ENCODE results near the gene DAPK2. TPM values are rescaled to one million over a fixed set of nuclear protein-coding genes. Genes with fewer than 3 reads are reported as not detected.

Gene DAPK2
- total RNA-seq, 1 experiment from 2014 or later = 1.4 TPM

DNA sequence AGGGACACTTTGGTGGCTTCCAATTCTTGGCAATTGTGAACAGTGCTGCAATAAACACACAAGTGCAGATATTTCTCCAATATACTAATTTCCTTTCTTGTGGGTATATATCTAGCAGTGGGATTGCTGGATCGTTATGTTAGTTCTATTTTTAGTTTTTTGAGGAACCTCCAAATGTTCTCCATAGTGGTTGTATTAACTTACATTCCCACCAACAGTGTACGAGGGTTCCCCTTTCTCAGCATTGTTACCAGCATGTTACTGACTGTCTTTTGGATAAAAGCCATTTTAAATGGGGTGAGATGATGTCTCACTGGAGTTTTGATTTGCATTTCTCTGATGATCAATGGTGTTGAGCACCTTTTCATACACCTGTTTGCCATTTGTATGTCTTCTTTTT lies 92.8 kb downstream of the DAPK2 start:
- H3K36me3 Mint-ChIP-seq (ENCODE audit: insufficient read depth, unreplicated experiment) = no peaks in the 10 kb centered on the region
- no peak overlapping the region for H3K4me3 Mint-ChIP-seq (ENCODE audit: unreplicated experiment)
- Histone ChIP-seq H3K4me1 (no peaks in the 10 kb centered on the region), H3K27me3 (replicated peaks; ENCODE audit: control insufficient read depth, insufficient read depth, low read length) (no peaks in the 10 kb centered on the region), H3K9me3 (no peaks in the 10 kb centered on the region), H3K36me3 (ENCODE audit: control insufficient read depth, insufficient read depth, low read length) (no peaks in the 10 kb centered on the region), H3K4me3 (ENCODE audit: low read depth, low read length) (no peak overlapping the region)
- CTCF ChIA-PET = no interaction called here
- intact Hi-C loops (cut with micrococcal nuclease; ENCODE audit: unreplicated experiment) = no loop called here
- no peaks in the 10 kb centered on the region for H3K9me3 Mint-ChIP-seq (ENCODE audit: unreplicated experiment)
- POLR2A ChIA-PET = no interaction called here
- no peak overlapping the region for H3K27ac Mint-ChIP-seq (ENCODE audit: unreplicated experiment)
- DNase-seq = no peak
- H3K27me3 Mint-ChIP-seq (ENCODE audit: insufficient read depth, unreplicated experiment) = peaks cover 3% of the 10 kb centered on the region
- no TSS peak for BruUV-seq (replicated peaks)
- no peaks in the 10 kb centered on the region for H3K4me1 Mint-ChIP-seq (ENCODE audit: low read depth, unreplicated experiment)
- TF ChIP-seq, protein P1, sequence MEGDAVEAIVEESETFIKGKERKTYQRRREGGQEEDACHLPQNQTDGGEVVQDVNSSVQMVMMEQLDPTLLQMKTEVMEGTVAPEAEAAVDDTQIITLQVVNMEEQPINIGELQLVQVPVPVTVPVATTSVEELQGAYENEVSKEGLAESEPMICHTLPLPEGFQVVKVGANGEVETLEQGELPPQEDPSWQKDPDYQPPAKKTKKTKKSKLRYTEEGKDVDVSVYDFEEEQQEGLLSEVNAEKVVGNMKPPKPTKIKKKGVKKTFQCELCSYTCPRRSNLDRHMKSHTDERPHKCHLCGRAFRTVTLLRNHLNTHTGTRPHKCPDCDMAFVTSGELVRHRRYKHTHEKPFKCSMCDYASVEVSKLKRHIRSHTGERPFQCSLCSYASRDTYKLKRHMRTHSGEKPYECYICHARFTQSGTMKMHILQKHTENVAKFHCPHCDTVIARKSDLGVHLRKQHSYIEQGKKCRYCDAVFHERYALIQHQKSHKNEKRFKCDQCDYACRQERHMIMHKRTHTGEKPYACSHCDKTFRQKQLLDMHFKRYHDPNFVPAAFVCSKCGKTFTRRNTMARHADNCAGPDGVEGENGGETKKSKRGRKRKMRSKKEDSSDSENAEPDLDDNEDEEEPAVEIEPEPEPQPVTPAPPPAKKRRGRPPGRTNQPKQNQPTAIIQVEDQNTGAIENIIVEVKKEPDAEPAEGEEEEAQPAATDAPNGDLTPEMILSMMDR (IDR thresholded peaks at IDR 0.05; ENCODE audit: insufficient read depth in 1 of 2, low read depth in 1 of 2, low read length in 1 of 2, severe bottlenecking in 1 of 2, unreplicated experiment in 1 of 2) = no peak

- peaks cover 3% of the 10 kb centered on the region for H3K27me3 Mint-ChIP-seq (ENCODE audit: insufficient read depth, unreplicated experiment)
- CTCF ChIA-PET = no interaction called here
- no peak overlapping the region for H3K27ac Mint-ChIP-seq (ENCODE audit: unreplicated experiment)
- H3K27me3 ChIP-seq (replicated peaks; ENCODE audit: control insufficient read depth, insufficient read depth, low read length) = no peaks in the 10 kb centered on the region
- H3K9me3 Mint-ChIP-seq (ENCODE audit: unreplicated experiment) = no peaks in the 10 kb centered on the region
- TF ChIP-seq, protein P1 (IDR thresholded peaks at IDR 0.05; ENCODE audit: insufficient read depth in 1 of 2, low read depth in 1 of 2, low read length in 1 of 2, severe bottlenecking in 1 of 2, unreplicated experiment in 1 of 2) = no peak
- POLR2A ChIA-PET = no interaction called here
- H3K4me1 ChIP-seq = no peaks in the 10 kb centered on the region
- H3K4me1 Mint-ChIP-seq (ENCODE audit: low read depth, unreplicated experiment) = no peaks in the 10 kb centered on the region
- no peaks in the 10 kb centered on the region for H3K9me3 ChIP-seq
- no peak for DNase-seq
- no peaks in the 10 kb centered on the region for H3K36me3 ChIP-seq (ENCODE audit: control insufficient read depth, insufficient read depth, low read length)
- BruUV-seq (replicated peaks) = no TSS peak
- intact Hi-C loops (cut with micrococcal nuclease; ENCODE audit: unreplicated experiment) = no loop called here
- no peak overlapping the region for H3K4me3 Mint-ChIP-seq (ENCODE audit: unreplicated experiment)
- H3K4me3 ChIP-seq (ENCODE audit: low read depth, low read length) = no peak overlapping the region
- no peaks in the 10 kb centered on the region for H3K36me3 Mint-ChIP-seq (ENCODE audit: insufficient read depth, unreplicated experiment)
Observed at GRCh38 chr15:63950911-63951481, 95.3 kb downstream of the DAPK2 start.

GRCh38 chr15:63948971-63949370 lies 97.3 kb downstream of the DAPK2 start:
- peaks cover 5% of the 10 kb centered on the region for H3K4me1 Mint-ChIP-seq (ENCODE audit: low read depth, unreplicated experiment)
- H3K4me1 ChIP-seq = 0 out of 2 replicates have a peak, but pooled peaks cover 3% of the 10 kb centered on the region
- no peaks in the 10 kb centered on the region for H3K27me3 Mint-ChIP-seq (ENCODE audit: insufficient read depth, unreplicated experiment)
- intact Hi-C loops (cut with micrococcal nuclease; ENCODE audit: unreplicated experiment) = no loop called here
- ChIA-PET POLR2A (no interaction called here), CTCF (no interaction called here)
- H3K4me3 Mint-ChIP-seq (ENCODE audit: unreplicated experiment) = no peak overlapping the region
- H3K9me3 Mint-ChIP-seq (ENCODE audit: unreplicated experiment) = no peaks in the 10 kb centered on the region
- TF ChIP-seq, protein P1 (IDR thresholded peaks at IDR 0.05; ENCODE audit: insufficient read depth in 1 of 2, low read depth in 1 of 2, low read length in 1 of 2, severe bottlenecking in 1 of 2, unreplicated experiment in 1 of 2) = no peak
- DNase-seq = no peak
- H3K36me3 Mint-ChIP-seq (ENCODE audit: insufficient read depth, unreplicated experiment) = no peaks in the 10 kb centered on the region
- H3K9me3 ChIP-seq = no peaks in the 10 kb centered on the region
- no peak overlapping the region for H3K27ac Mint-ChIP-seq (ENCODE audit: unreplicated experiment)
- H3K4me3 ChIP-seq (ENCODE audit: low read depth, low read length) = no peak overlapping the region
- no TSS peak for BruUV-seq (replicated peaks)
- no peaks in the 10 kb centered on the region for H3K27me3 ChIP-seq (replicated peaks; ENCODE audit: control insufficient read depth, insufficient read depth, low read length)
- no peaks in the 10 kb centered on the region for H3K36me3 ChIP-seq (ENCODE audit: control insufficient read depth, insufficient read depth, low read length)
